Lower lobe of right lung (tissue), 2 donors: ENCODE data around the gene TMSB4X. TPM values are rescaled to one million over a fixed set of nuclear protein-coding genes. Genes with fewer than 3 reads are reported as not detected.
"Not testable (repeated sequence)": the region's sequence is repeated elsewhere in the genome, so short reads cannot be mapped to it uniquely, and the experiment has no call there.

Experiments
- ATAC-seq, 2 donors: fragments of 200-7000 bp; cut with Tn5 transposase; one replicate each; pipeline ENCODE4 v1.9.1; 2020 to 2022; ENCODE audit warnings: mild to moderate bottlenecking in 2 of 2, moderate library complexity in 2 of 2
- DNase-seq: peaks from one replicate; pipeline ENCODE4 v3.0.0-alpha.2; 2020
- H3K27ac ChIP-seq: fragments of 200-600 bp; one replicate; pipeline ENCODE4 v1.8.0; 2022
- H3K27me3 ChIP-seq: fragments of 200-600 bp; one replicate; pipeline ENCODE4 v1.8.0; 2022; ENCODE audit warnings: low read depth
- H3K36me3 ChIP-seq: fragments of 200-600 bp; one replicate; pipeline ENCODE4 v1.8.0; 2022; ENCODE audit warnings: mild to moderate bottlenecking
- H3K4me1 ChIP-seq: fragments of 200-600 bp; one replicate; pipeline ENCODE4 v1.8.0; 2022
- H3K4me3 ChIP-seq: fragments of 200-600 bp; one replicate; pipeline ENCODE4 v1.8.0; 2022; ENCODE audit warnings: mild to moderate bottlenecking
- H3K9me3 ChIP-seq: fragments of 200-600 bp; one replicate; pipeline ENCODE4 v1.8.0; 2022
- CTCF ChIP-seq: fragments of 200-600 bp; IDR thresholded peaks from one replicate; pipeline ENCODE4 v1.8.0; 2022; ENCODE audit warnings: antibody characterized with exemption, mild to moderate bottlenecking
- intact Hi-C: fragments of 100-400 bp; cut with DNase I; formaldehyde crosslinking; loops from one replicate; pipeline ENCODE4 v1.11.0; 2022
- total RNA-seq: library from RNA; stranded (reverse); fragmentation: NEBNext Ultra II Directional; extraction: Animal tissue kit (Norgen Biotek cat#: 25700); gene quantifications from one replicate; pipeline ENCODE4 v1.2.1, GENCODE V29; 2021
- donor health status: DM: no; HTN: yes; CAD: no; lungs with severe emphysema.

Gene TMSB4X
- total RNA-seq, 1 donor from 2014 or later = 4,922 TPM

DNA sequence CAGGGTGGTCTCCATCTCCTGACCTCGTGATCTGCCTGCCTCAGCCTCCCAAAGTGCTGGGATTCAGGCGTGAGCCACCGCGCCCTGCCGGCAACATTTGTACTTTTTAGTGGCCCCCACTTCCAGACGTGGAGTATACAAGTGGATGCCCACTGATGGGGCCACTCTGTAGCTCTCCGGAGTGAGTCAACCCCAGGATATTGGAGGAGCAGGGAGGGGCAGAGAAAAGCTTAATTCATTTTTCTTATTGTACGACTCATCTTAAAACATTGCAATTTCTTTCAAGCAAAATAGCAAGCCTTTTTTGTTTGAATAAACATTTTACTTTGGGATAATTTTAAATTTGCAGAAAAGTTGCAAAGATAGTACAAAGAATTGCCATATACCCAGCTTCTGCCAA, 34.9 kb downstream of the TMSB4X start:
- no peak for ATAC-seq
- Histone ChIP-seq H3K4me1 (peaks cover 33% of the 10 kb centered on the region), H3K27me3 (no peaks in the 10 kb centered on the region)

DNA sequence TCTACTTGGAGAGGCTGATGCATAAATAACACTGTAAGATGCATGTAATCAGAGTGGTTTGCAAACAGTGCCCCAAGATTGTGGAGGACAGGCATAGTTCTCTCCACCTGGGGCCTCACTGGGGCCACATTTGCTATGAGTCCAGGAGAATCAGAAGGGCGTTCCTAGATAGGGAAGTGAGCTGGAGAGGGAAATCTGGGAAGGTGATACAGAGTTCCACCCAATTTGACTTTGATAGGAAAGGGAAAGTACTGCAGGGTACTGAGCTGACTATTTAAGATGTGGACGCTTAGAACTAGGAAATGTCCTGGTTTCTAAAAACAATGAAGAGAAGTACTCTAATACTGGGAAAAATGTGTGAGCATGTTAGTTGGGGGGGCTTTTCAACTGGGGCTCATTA, 35.6 kb downstream of the TMSB4X start:
- no peak for DNase-seq
- no peak for ATAC-seq
- H3K4me3 ChIP-seq = no peak overlapping the region
- H3K27me3 ChIP-seq = no peaks in the 10 kb centered on the region
- H3K27ac ChIP-seq = no peak overlapping the region
- H3K36me3 ChIP-seq = no peaks in the 10 kb centered on the region
- H3K4me1 ChIP-seq = peaks cover 33% of the 10 kb centered on the region
- no peak for TF ChIP-seq CTCF
- intact Hi-C loops = no loop called here
- no peaks in the 10 kb centered on the region for H3K9me3 ChIP-seq

More for the DNA sequence above, 34.9 kb downstream of the TMSB4X start:
- no peak for TF ChIP-seq CTCF
- Histone ChIP-seq H3K36me3 (no peaks in the 10 kb centered on the region), H3K27ac (no peak overlapping the region), H3K4me3 (no peak overlapping the region), H3K9me3 (no peaks in the 10 kb centered on the region)
- DNase-seq = no peak
- intact Hi-C loops = no loop called here

GRCh38 chrX:13013363-13014110, 38.6 kb downstream of the TMSB4X start:
- no peak for DNase-seq
- Histone ChIP-seq H3K27me3 (no peaks in the 10 kb centered on the region), H3K4me1 (peaks cover 9% of the 10 kb centered on the region), H3K27ac (peak overlapping the region; percentile 62), H3K4me3 (no peak overlapping the region), H3K36me3 (no peaks in the 10 kb centered on the region), H3K9me3 (no peaks in the 10 kb centered on the region)
- intact Hi-C loops = no loop called here
- TF ChIP-seq CTCF = no peak
- ATAC-seq = peak; percentile 68 to 77

GRCh38 chrX:13014111-13015096, 39.5 kb downstream of the TMSB4X start:
- ATAC-seq = no peak
- no peak overlapping the region for H3K4me3 ChIP-seq
- H3K27ac ChIP-seq = peak overlapping the region; percentile 62
- intact Hi-C loops = no loop called here
- DNase-seq = no peak
- no peak for TF ChIP-seq CTCF
- H3K9me3 ChIP-seq = no peaks in the 10 kb centered on the region
- H3K4me1 ChIP-seq = peaks cover 9% of the 10 kb centered on the region
- no peaks in the 10 kb centered on the region for H3K27me3 ChIP-seq
- no peaks in the 10 kb centered on the region for H3K36me3 ChIP-seq

DNA sequence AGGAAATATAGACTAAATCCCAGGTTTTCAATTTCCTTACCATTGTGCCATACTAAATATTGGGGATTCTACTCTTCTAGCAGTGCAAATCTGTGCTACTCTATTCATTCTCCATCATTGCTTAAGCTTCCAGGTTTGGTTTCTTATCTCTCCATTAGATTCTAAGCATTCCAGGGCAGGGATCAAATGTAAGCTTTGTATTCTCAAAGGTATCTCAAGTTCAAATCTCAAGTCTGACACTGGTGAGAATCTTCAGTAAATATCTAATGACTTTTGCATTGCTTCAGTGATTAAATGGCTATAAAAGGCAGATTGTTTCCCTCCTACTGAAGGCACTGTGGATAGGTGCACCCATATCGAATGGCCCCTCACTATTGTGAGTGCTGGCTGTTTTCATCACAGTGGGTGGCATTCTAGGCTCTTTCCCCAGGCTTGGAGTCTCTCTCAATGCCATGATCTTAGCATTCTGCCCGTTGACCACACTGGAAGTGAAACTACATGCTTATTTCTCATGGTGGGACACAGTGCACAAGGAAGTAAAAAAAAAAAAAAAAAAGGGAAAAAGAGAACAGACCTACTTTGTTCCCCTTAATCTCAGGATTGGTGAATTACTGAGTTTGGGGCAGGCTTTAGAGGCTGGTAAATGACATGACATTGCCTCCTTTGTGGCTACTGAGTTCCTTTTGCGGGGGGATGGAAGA, 40.8 kb downstream of the TMSB4X start:
- Histone ChIP-seq H3K27ac (no peak overlapping the region), H3K9me3 (no peaks in the 10 kb centered on the region), H3K4me1 (peaks cover 9% of the 10 kb centered on the region), H3K36me3 (no peaks in the 10 kb centered on the region), H3K4me3 (no peak overlapping the region), H3K27me3 (no peaks in the 10 kb centered on the region)
- intact Hi-C loops = no loop called here
- DNase-seq (no peak), ATAC-seq (peak; percentile 61)
- no peak for TF ChIP-seq CTCF

- H3K4me3 ChIP-seq, H3K27ac ChIP-seq: not testable (repeated sequence)
These were observed 41.8 kb downstream of the TMSB4X start for GRCh38 chrX:13016731-13017130.

More at GRCh38 chrX:13016731-13017130, 41.8 kb downstream of the TMSB4X start:
- H3K9me3 ChIP-seq, H3K4me1 ChIP-seq, DNase-seq, H3K36me3 ChIP-seq, intact Hi-C loops, H3K27me3 ChIP-seq: not testable (repeated sequence)
- ATAC-seq = peak in 1 of 2 donors; percentile 18
